GM21381 (cell line): Measurements from ENCODE around the gene FAM118A.
"Not testable (repeated sequence)": the region's sequence is repeated elsewhere in the genome, so short reads cannot be mapped to it uniquely, and the experiment has no call there.

ENCODE experiments used
- ATAC-seq: cut with Tn5 transposase; IDR thresholded peaks from one replicate; pipeline ENCODE4 v1.9.1; 2021; ENCODE audit warnings: mild to moderate bottlenecking, moderate library complexity; ENCODE audit not compliant: unreplicated experiment

FAM118A gene

DNA sequence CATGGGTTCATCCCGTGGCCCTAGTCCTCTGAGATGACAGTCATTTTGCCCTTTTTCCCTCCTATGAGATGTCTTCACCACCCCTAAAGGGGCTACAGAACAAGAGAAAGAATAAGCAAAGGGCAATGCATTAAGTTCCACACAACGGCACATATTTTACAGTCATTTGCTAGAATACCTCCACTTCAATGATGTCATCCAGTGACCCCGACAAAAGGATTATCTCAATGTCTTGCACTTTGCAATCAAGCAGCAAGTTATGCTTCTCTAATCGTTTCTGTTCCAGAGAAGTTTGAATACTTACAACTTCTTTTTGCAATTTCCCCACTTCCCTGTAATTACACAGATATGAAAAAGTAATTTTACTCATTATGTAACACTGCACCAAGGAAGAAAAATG, 49.9 kb downstream of the FAM118A start:
- ATAC-seq: no peak

DNA sequence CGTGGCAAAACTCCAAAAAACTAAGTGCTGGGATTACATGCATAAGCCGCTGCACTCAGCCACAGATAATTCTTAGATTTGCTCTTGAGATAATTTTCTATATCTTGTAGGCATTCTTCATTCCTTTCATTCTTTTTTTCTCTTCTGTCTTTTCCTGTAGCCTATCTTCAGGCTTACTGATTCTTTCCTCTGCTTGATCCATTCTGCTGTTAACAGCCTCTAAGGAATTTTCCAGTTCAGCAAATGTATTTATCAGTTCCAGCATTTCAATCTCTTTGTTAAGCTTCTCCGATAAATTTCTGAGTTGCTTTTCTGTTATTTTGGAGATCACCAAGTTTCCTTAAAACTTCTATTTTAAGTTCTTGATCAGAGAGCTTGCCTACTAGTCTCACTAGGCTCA, 57.0 kb downstream of the FAM118A start:
- ATAC-seq: no peak

DNA sequence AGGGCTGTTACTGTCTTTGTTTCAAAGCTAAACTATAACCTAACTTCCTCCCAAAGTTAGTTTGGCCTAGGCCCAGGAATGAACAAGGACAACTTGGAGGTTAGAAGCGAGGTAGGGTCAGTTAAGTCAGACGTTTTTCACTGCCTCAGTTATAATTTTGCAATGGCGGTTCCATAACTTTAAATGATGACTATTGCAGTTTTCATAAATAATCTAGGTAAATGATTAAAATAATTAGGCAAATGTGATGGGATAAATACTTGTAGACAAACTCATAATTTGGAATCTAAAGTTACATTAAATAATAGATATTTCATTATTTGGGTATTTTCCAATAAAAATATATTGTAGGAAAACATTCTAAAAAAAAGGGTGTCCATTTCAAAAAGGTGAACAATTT, 63.9 kb downstream of the FAM118A start:
- not testable (repeated sequence) for ATAC-seq

DNA sequence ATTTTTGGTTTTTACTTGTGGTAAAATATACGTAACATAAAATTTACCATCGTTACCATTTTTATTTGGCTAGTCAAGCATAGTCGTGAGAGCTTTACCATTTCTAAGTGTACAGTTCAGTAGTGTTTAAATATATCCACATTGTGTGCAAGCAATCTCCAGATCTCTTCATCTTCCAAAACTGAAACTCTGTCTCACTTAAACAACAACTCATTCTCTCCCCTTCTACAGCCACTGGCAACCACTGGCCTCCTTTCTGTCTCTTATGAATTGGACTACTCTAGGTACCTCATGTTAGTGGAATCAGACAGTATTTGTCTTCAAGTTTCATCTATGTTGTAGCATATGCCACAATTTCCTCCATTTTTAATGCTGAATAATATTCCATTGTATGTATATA, 66.3 kb downstream of the FAM118A start:
- ATAC-seq: peak; percentile 54

DNA sequence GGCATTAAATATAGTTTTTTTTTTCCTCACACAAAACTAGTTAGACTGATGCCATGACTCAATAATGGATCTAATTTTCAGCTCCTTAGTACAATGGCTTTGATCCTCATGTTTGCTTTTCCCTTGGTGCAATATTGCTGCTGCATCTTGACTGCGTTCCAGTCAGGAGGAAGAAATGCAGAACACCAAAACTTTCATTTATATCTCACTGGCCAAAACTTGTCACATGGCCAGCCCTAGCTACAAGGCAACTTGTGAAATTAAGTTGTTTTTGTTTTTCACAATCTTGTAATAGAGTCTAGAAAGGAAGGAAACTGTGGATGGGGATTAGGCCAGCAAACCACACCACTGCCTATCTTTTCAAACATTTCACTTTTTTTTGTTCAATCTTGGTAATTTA, 67.0 kb downstream of the FAM118A start:
- no peak for ATAC-seq

DNA sequence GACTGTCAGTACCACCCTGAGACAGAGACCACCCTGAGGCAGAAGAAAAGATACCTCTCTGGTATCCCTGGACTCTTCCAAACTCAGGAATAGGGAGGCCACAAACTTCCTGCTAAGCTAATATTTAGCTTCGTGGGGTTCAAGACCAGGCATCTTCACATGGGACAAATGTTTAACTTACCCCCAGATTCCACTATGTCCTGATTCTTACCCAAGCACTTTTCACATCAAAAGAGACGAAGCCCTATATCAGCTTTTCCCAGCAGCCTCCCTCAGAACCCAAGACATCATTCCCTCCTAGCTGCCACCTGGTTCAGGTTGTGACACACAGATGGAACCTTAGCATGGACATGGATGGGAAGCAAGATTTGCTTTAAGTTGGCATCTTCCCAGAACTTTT, 71.6 kb downstream of the FAM118A start:
- no peak for ATAC-seq

DNA sequence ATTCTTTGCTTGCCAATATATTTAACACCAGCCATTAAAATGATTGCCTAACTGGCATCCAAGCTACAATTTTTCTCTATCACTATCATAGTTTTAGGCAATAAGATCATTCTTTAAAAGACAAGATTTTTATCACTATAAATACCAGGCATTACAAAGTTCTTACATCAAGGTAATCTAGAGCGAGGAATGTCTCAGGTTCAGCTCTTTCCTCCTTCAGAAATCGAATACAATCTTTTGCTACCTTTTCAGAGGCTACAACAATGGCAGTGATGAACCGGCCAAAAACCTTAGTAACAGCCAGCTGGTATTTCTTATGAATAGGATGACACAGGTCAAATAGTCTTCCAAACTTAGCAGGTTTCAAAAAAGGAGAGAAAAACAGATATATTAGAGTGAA, 79.8 kb downstream of the FAM118A start:
- no peak for ATAC-seq
